H1 (cell line): Measurements from ENCODE around the gene TAF8. TPM values are rescaled to one million over a fixed set of nuclear protein-coding genes. Genes with fewer than 3 reads are reported as not detected.

Experiments
- CTCF ChIA-PET: fragments of 300-600 bp; sonication (Branson Sonifier 250); formaldehyde crosslinking; loops from one replicate; lab custom pipeline; 2021; ENCODE audit not compliant: partially characterized antibody; lab: Charles Lee
- POLR2A ChIA-PET: fragments of 300-600 bp; sonication (Branson Sonifier 250); formaldehyde crosslinking; loops from one replicate; lab custom pipeline; 2021; ENCODE audit warnings: inconsistent platforms; ENCODE audit not compliant: partially characterized antibody; lab: Charles Lee
- DNase-seq, 2 experiments: peaks; one replicate each; pipeline versions ENCODE4 v3.0.0 to v3.0.0-alpha.2; 2010 to 2022; ENCODE audit warnings: low spot score in 2 of 2, low read depth in 1 of 2, mixed read lengths in 1 of 2
- FAIRE-seq: peaks from 2 replicates; lab custom pipeline; 2011; peaks lifted over from hg19 to GRCh38; lab: Jason Lieb, UNC
- H2AFZ ChIP-seq: 2 replicates; pipeline ENCODE4 v1.8.1; 2012; ENCODE audit warnings: low read length, inconsistent platforms
- H2AK5ac ChIP-seq: 2 replicates; pipeline ENCODE4 v1.6.1; 2013; ENCODE audit warnings: low read depth, low read length
- H2BK120ac ChIP-seq: replicated peaks from 2 replicates; pipeline ENCODE3; 2013; ENCODE audit warnings: low read depth, low read length, inconsistent platforms
- H2BK12ac ChIP-seq: 2 replicates; pipeline ENCODE4 v1.6.1; 2013; ENCODE audit warnings: low read depth, low read length
- H2BK15ac ChIP-seq: 2 replicates; pipeline ENCODE4 v1.6.1; 2013; ENCODE audit warnings: low read length
- H2BK20ac ChIP-seq: 2 replicates; pipeline ENCODE4 v1.6.1; 2013; ENCODE audit warnings: low read length
- H2BK5ac ChIP-seq: 2 replicates; pipeline ENCODE4 v1.6.1; 2013; ENCODE audit warnings: low read depth, low read length
- H3K14ac ChIP-seq: 2 replicates; pipeline ENCODE4 v1.6.1; 2013; ENCODE audit warnings: inconsistent platforms; ENCODE audit not compliant: insufficient read length
- H3K18ac ChIP-seq: 2 replicates; pipeline ENCODE4 v1.6.1; 2013; ENCODE audit warnings: low read length; ENCODE audit errors: extremely low read depth
- H3K23ac ChIP-seq: 2 replicates; pipeline ENCODE4 v1.6.1; 2013; ENCODE audit warnings: inconsistent platforms; ENCODE audit not compliant: insufficient read length
- H3K23me2 ChIP-seq: 2 replicates; pipeline ENCODE4 v1.6.1; 2013; ENCODE audit warnings: low read depth, low read length
- H3K27ac ChIP-seq: 2 replicates; pipeline ENCODE4 v1.6.1; 2011; ENCODE audit warnings: low read depth, low read length, inconsistent platforms
- H3K27me3 ChIP-seq, 4 experiments: replicated peaks in 1 of 4; 1 replicate in 1 of 4; 2 replicates in 3 of 4; pipeline versions ENCODE4 v1.6.1 to v1.8.1; 2011 to 2013; ENCODE audit warnings: low read length in 3 of 4, mild to moderate bottlenecking in 3 of 4, inconsistent platforms in 2 of 4, mixed read lengths in 2 of 4, moderate library complexity in 1 of 4; ENCODE audit not compliant: control insufficient read depth in 3 of 4, insufficient read depth in 3 of 4; ENCODE audit errors: extremely low read depth in 1 of 4
- H3K36me3 ChIP-seq, 4 experiments: 2 replicates each; pipeline versions ENCODE4 v1.6.1 to v1.8.1; 2011 to 2013; ENCODE audit warnings: mild to moderate bottlenecking in 4 of 4, low read length in 3 of 4, moderate library complexity in 2 of 4, control low read depth in 1 of 4, inconsistent platforms in 1 of 4; ENCODE audit not compliant: insufficient read depth in 4 of 4, control insufficient read depth in 2 of 4
- H3K4ac ChIP-seq: replicated peaks from 2 replicates; pipeline ENCODE3; 2013; ENCODE audit warnings: low read length, low read depth, mixed read lengths, inconsistent platforms; ENCODE audit not compliant: insufficient read length
- H3K4me1 ChIP-seq, 4 experiments: replicated peaks in 1 of 4; 1 replicate in 1 of 4; 2 replicates in 3 of 4; pipeline versions ENCODE4 v1.6.1 to v1.8.1; 2011 to 2013; ENCODE audit warnings: low read length in 3 of 4, inconsistent platforms in 2 of 4, mixed read lengths in 1 of 4; ENCODE audit not compliant: insufficient read depth in 4 of 4, control insufficient read depth in 3 of 4
- H3K4me2 ChIP-seq, 2 experiments: 2 replicates each; pipeline versions ENCODE4 v1.6.1 to v1.8.1; 2011 to 2013; ENCODE audit warnings: low read depth in 2 of 2, low read length in 2 of 2, control low read depth in 1 of 2, inconsistent platforms in 1 of 2, mild to moderate bottlenecking in 1 of 2; ENCODE audit not compliant: insufficient read depth in 1 of 2
- H3K4me3 ChIP-seq, 4 experiments: fragments of 200-600, 300-600 bp in 1 of 4; sonication (generic), shearing (Covaris generic), sonication (Bioruptor Twin) in 1 of 4; 2 replicates each; pipeline versions ENCODE4 v1.5.1 to v1.8.1; 2011 to 2016; ENCODE audit warnings: low read length in 4 of 4, low read depth in 3 of 4, control low read depth in 2 of 4, inconsistent platforms in 2 of 4, mild to moderate bottlenecking in 2 of 4, mixed read lengths in 1 of 4, moderate library complexity in 1 of 4; ENCODE audit not compliant: insufficient read depth in 2 of 4; ENCODE audit errors: extremely low read depth in 1 of 4
- H3K56ac ChIP-seq: replicated peaks from 2 replicates; pipeline ENCODE3; 2013; ENCODE audit warnings: low read depth, mild to moderate bottlenecking, mixed read lengths, low read length, inconsistent platforms; ENCODE audit not compliant: insufficient read length
- H3K79me1 ChIP-seq: 2 replicates; pipeline ENCODE4 v1.6.1; 2013; ENCODE audit warnings: low read depth, low read length, control low read depth
- H3K79me2 ChIP-seq, 2 experiments: 2 replicates each; pipeline versions ENCODE4 v1.6.1 to v1.8.1; 2012 to 2013; ENCODE audit warnings: low read length in 2 of 2, mild to moderate bottlenecking in 2 of 2, inconsistent platforms in 1 of 2; ENCODE audit not compliant: insufficient read depth in 2 of 2, control insufficient read depth in 1 of 2
- H3K9ac ChIP-seq, 4 experiments: replicated peaks in 1 of 4; 1 replicate in 1 of 4; 2 replicates in 3 of 4; pipeline versions ENCODE4 v1.6.1 to v1.8.1; 2011 to 2013; ENCODE audit warnings: low read depth in 3 of 4, low read length in 3 of 4, control low read depth in 2 of 4, mild to moderate bottlenecking in 2 of 4, moderate library complexity in 2 of 4, inconsistent platforms in 1 of 4; ENCODE audit errors: extremely low read depth in 1 of 4
- H3K9me3 ChIP-seq, 2 experiments: 2 replicates each; pipeline versions ENCODE4 v1.6.1 to v1.8.1; 2012 to 2013; ENCODE audit warnings: mild to moderate bottlenecking in 2 of 2, moderate library complexity in 2 of 2, control low read depth in 1 of 2, inconsistent platforms in 1 of 2, low read depth in 1 of 2, low read length in 1 of 2, mixed read lengths in 1 of 2; ENCODE audit not compliant: insufficient read depth in 2 of 2
- H4K20me1 ChIP-seq, 2 experiments: replicated peaks in 1 of 2; 2 replicates each; pipeline versions ENCODE3 to v1.8.1; 2011 to 2013; ENCODE audit warnings: inconsistent platforms in 2 of 2, low read length in 2 of 2, mild to moderate bottlenecking in 1 of 2; ENCODE audit not compliant: insufficient read depth in 2 of 2, control insufficient read depth in 1 of 2
- H4K5ac ChIP-seq: 2 replicates; pipeline ENCODE4 v1.6.1; 2013; ENCODE audit warnings: low read length, low read depth, mixed read lengths, inconsistent platforms; ENCODE audit not compliant: insufficient read length
- H4K8ac ChIP-seq: 2 replicates; pipeline ENCODE4 v1.8.0; 2013; ENCODE audit warnings: mild to moderate bottlenecking, moderate library complexity, low read length, inconsistent platforms; ENCODE audit not compliant: insufficient read depth; ENCODE audit errors: extremely low read depth
- H4K91ac ChIP-seq: replicated peaks from 2 replicates; pipeline ENCODE3; 2013; ENCODE audit warnings: low read length, mixed read lengths, inconsistent platforms; ENCODE audit not compliant: insufficient read length
- EGR1 ChIP-seq: IDR thresholded peaks from 2 replicates; pipeline ENCODE4 v1.6.1; 2011; ENCODE audit warnings: low read depth, low read length, borderline replicate concordance
- EP300 ChIP-seq, 2 experiments: IDR thresholded peaks; 1 replicate in 1 of 2; 2 replicates in 1 of 2; pipeline ENCODE4 v1.6.1; 2011 to 2012; ENCODE audit warnings: low read depth in 2 of 2, low read length in 2 of 2, mild to moderate bottlenecking in 2 of 2, borderline replicate concordance in 1 of 2, inconsistent platforms in 1 of 2, moderate library complexity in 1 of 2
- MAX ChIP-seq: IDR thresholded peaks from 2 replicates; pipeline ENCODE4 v1.6.1; 2012; ENCODE audit warnings: inconsistent platforms
- NRF1 ChIP-seq: IDR thresholded peaks from 2 replicates; pipeline ENCODE4 v1.6.1; 2011; ENCODE audit warnings: mild to moderate bottlenecking, low read depth, low read length, improper control_type of control experiment
- TEAD4 ChIP-seq: IDR thresholded peaks from 2 replicates; pipeline ENCODE4 v1.6.1; 2012; ENCODE audit warnings: low read depth, low read length, inconsistent platforms, mixed read lengths
- WGBS, 2 experiments: shearing (Covaris generic) in 1 of 2; methylation state at CpG; one replicate each; pipeline versions ENCODE4 v1.1.6 to v1.1.7; 2013 to 2015; ENCODE audit warnings: low lambda C conversion rate in 2 of 2, mixed read lengths in 2 of 2, inconsistent platforms in 1 of 2, low coverage in 1 of 2, missing lambda C conversion rate in 1 of 2; ENCODE audit not compliant: insufficient replicate concordance in 2 of 2, insufficient coverage in 1 of 2, insufficient read length in 1 of 2; ENCODE audit errors: extremely low coverage in 1 of 2, missing lambda C conversion rate in 1 of 2; 5-methylcytosine and 5-hydroxymethylcytosine counted together
- polyA plus RNA-seq, 7 experiments: library from polyadenylated mRNA; depleted of rRNA in 3 of 7; stranded (reverse) in 5 of 7; unstranded in 2 of 7; fragments of >200 nt in 5 of 7; fragments of 200-250 nt in 2 of 7; gene quantifications; 1 replicate in 5 of 7; 2 replicates in 1 of 7; 4 replicates in 1 of 7; pipeline versions ENCODE4 v1.2.1 to v1.2.3, GENCODE V29; 2011 to 2013; ENCODE audit warnings: missing spikeins in 2 of 7, mixed read lengths in 2 of 7
- total RNA-seq: library from RNA; stranded (reverse); fragmentation: NEBNext Ultra II Directional; extraction: Animal tissue kit (Norgen Biotek cat#: 25700); gene quantifications from 2 replicates; pipeline ENCODE4 v1.2.1, GENCODE V29; 2021

Gene TAF8
- total and polyA plus RNA-seq, 2 of the 8 experiments (the other 6 are each of a cell fraction or from before 2014, with no cell fraction given): 32.2 to 34.0 TPM

GRCh38 chr6:42084889-42085288 lies 34.6 kb downstream of the TAF8 start:
- TF ChIP-seq EP300 (IDR thresholded peaks at IDR 0.05; ENCODE audit: borderline replicate concordance in 1 of 2, low read depth in 2 of 2, low read length in 2 of 2): no peak
- TF ChIP-seq TEAD4: no peak
- TF ChIP-seq NRF1: no peak
- TF ChIP-seq MAX: no peak
- no peak for TF ChIP-seq EGR1
- H3K79me1 ChIP-seq: no peaks in the 10 kb centered on the region
- no peak overlapping the region for H4K5ac ChIP-seq
- POLR2A ChIA-PET: interaction anchor here (0.9 to 2.6 kb wide), 3 partner anchors 20 to 72 kb away, joined by 3 to 11 read pairs (median 3); partner anchors contain the start of gene TAF8
- no peaks in the 10 kb centered on the region; a peak in 1 of 8 replicates for H3K36me3 ChIP-seq
- no peak overlapping the region for H3K18ac ChIP-seq
- 77% methylated on average over 5 of the region's 5 CpGs; no CpG with 5 or more reads in 1 of the 2 experiments for WGBS, 2 experiments
- H2BK120ac ChIP-seq: no peak overlapping the region
- no peaks in the 10 kb centered on the region for H3K9me3 ChIP-seq
- no peak overlapping the region for H4K8ac ChIP-seq
- no peak overlapping the region for H3K4ac ChIP-seq
- H4K20me1 ChIP-seq: peaks cover 0 to 2% of the 10 kb centered on the region in 2 experiments
- H3K79me2 ChIP-seq: no peaks in the 10 kb centered on the region
- no peak overlapping the region for H3K4me2 ChIP-seq
- CTCF ChIA-PET: interaction anchor here (0.8 to 21.6 kb wide), 17 partner anchors 5 to 146 kb away, joined by 3 to 313 read pairs (median 5); partner anchors contain the start of genes GUCA1B and MRPS10
- H2BK20ac ChIP-seq: no peak overlapping the region
- no peak overlapping the region for H3K23ac ChIP-seq
- H3K4me3 ChIP-seq: no peak overlapping the region
- FAIRE-seq: no peak
- no peak overlapping the region for H3K9ac ChIP-seq
- no peak overlapping the region for H2AK5ac ChIP-seq
- H2BK12ac ChIP-seq: no peak overlapping the region
- H3K56ac ChIP-seq: no peak overlapping the region
- peaks cover 0 to 6% (median 0%) of the 10 kb centered on the region in 4 experiments; a peak in 1 of 7 replicates for H3K4me1 ChIP-seq
- H3K27ac ChIP-seq: no peak overlapping the region
- peaks cover 0 to 5% (median 0%) of the 10 kb centered on the region in 4 experiments; a peak in 2 of 7 replicates for H3K27me3 ChIP-seq
- no peak for DNase-seq
- no peak overlapping the region for H2AFZ ChIP-seq
- no peak overlapping the region for H4K91ac ChIP-seq
- no peak overlapping the region for H3K14ac ChIP-seq
- no peaks in the 10 kb centered on the region for H3K23me2 ChIP-seq
- H2BK15ac ChIP-seq: no peak overlapping the region
- H2BK5ac ChIP-seq: no peak overlapping the region
